ENCODE results near the gene OPCML.

DNA sequence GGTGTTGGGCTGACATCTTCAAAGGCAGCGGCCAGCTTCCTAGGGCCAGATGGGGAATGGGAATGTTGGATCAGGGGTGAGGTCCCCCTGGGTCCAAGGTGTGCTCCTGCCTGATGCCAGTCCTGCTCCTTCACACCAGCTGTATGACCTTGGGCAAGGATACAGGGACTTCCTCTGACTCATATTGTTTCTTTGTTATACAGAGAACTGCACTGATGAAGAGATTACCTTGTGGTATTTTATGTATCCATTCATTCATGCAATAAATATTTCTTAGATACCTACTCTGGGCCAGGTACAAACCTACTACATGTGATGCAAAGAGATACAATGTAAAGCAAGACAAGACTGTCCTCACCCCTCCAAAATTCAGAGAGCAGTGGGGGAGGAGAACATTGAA, 3.9 kb upstream of the OPCML start:
- TF ChIP-seq, protein P1, sequence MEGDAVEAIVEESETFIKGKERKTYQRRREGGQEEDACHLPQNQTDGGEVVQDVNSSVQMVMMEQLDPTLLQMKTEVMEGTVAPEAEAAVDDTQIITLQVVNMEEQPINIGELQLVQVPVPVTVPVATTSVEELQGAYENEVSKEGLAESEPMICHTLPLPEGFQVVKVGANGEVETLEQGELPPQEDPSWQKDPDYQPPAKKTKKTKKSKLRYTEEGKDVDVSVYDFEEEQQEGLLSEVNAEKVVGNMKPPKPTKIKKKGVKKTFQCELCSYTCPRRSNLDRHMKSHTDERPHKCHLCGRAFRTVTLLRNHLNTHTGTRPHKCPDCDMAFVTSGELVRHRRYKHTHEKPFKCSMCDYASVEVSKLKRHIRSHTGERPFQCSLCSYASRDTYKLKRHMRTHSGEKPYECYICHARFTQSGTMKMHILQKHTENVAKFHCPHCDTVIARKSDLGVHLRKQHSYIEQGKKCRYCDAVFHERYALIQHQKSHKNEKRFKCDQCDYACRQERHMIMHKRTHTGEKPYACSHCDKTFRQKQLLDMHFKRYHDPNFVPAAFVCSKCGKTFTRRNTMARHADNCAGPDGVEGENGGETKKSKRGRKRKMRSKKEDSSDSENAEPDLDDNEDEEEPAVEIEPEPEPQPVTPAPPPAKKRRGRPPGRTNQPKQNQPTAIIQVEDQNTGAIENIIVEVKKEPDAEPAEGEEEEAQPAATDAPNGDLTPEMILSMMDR (IDR thresholded peaks at IDR 0.05; ENCODE audit: insufficient read depth, low read length, poor library complexity, severe bottlenecking), result no peak
- TF ChIP-seq EZH2phosphoT487 (conservative IDR thresholded peaks at IDR 0.05; ENCODE audit: low read length), result no peak
